Inflammatory macrophage treated with lipopolysaccharide for 4 hours (primary cell): Measurements from ENCODE around the gene ASPDH.

ENCODE experiments used
- DNase-seq: peaks from one replicate; pipeline ENCODE4 v3.0.0-alpha.2; 2020

Gene ASPDH

GRCh38 chr19:50513746-50514345, at the start of gene ASPDH:
TSS of gene ASPDH (minus strand) at chr19:50513913. CDS start at chr19:50513823, 90 bp downstream.
- no peak for DNase-seq

- no peak for DNase-seq
These were observed 49.3 kb upstream of the ASPDH start for GRCh38 chr19:50562996-50563395.

- DNase-seq, result no peak
These were observed 48.6 kb upstream of the ASPDH start for GRCh38 chr19:50562329-50562728.

GRCh38 chr19:50559636-50560035, 45.9 kb upstream of the ASPDH start:
- DNase-seq, result no peak

GRCh38 chr19:50558449-50558848, 44.7 kb upstream of the ASPDH start:
- no peak for DNase-seq

GRCh38 chr19:50558039-50558438, 44.3 kb upstream of the ASPDH start:
- no peak for DNase-seq

GRCh38 chr19:50557009-50557613, 43.4 kb upstream of the ASPDH start:
- DNase-seq, result no peak

- peak; percentile 56 for DNase-seq
These were observed 42.7 kb upstream of the ASPDH start for GRCh38 chr19:50556282-50557008.

GRCh38 chr19:50555450-50556281, 42.0 kb upstream of the ASPDH start:
- no peak for DNase-seq

- no peak for DNase-seq
These were observed 41.3 kb upstream of the ASPDH start for GRCh38 chr19:50555033-50555432.

- no peak for DNase-seq
These were observed 40.5 kb upstream of the ASPDH start for GRCh38 chr19:50554212-50554611.

GRCh38 chr19:50553134-50553703, 39.5 kb upstream of the ASPDH start:
- DNase-seq, result no peak

- no peak for DNase-seq
These were observed 38.8 kb upstream of the ASPDH start for GRCh38 chr19:50552540-50552939.

GRCh38 chr19:50551715-50552187, 38.0 kb upstream of the ASPDH start:
- no peak for DNase-seq

- DNase-seq, result no peak
These were observed 37.5 kb upstream of the ASPDH start for GRCh38 chr19:50551034-50551714.

- no peak for DNase-seq
These were observed 36.9 kb upstream of the ASPDH start for GRCh38 chr19:50550594-50550966.

- DNase-seq, result no peak
These were observed 36.3 kb upstream of the ASPDH start for GRCh38 chr19:50549927-50550593.

GRCh38 chr19:50549059-50549926, 35.6 kb upstream of the ASPDH start:
- DNase-seq, result no peak

- no peak for DNase-seq
These were observed 34.7 kb upstream of the ASPDH start for GRCh38 chr19:50548191-50549058.
